LNCaP clone FGC (cell line): Measurements from ENCODE around the gene CD40.
A peak's percentile ranks its signal among the peaks of the same experiment; 100 is the strongest.

ENCODE experiments used
- DNase-seq: peaks from one replicate; pipeline ENCODE4 v3.0.0-alpha.2; 2011; ENCODE audit warnings: low read depth
- H3K4me3 ChIP-seq: 2 replicates; pipeline ENCODE4 v1.5.1; 2011; ENCODE audit warnings: mild to moderate bottlenecking, low read depth, low read length, control low read depth
- TF ChIP-seq, protein P1 (sequence below): IDR thresholded peaks from 2 replicates; pipeline ENCODE4 v1.5.1; 2012; ENCODE audit warnings: mild to moderate bottlenecking; ENCODE audit not compliant: control insufficient read depth, insufficient read depth; ENCODE audit errors: extremely low read depth

The CD40 gene

GRCh38 chr20:46144432-46145025 is 26.4 kb downstream of the CD40 start:
- TF ChIP-seq, protein P1, sequence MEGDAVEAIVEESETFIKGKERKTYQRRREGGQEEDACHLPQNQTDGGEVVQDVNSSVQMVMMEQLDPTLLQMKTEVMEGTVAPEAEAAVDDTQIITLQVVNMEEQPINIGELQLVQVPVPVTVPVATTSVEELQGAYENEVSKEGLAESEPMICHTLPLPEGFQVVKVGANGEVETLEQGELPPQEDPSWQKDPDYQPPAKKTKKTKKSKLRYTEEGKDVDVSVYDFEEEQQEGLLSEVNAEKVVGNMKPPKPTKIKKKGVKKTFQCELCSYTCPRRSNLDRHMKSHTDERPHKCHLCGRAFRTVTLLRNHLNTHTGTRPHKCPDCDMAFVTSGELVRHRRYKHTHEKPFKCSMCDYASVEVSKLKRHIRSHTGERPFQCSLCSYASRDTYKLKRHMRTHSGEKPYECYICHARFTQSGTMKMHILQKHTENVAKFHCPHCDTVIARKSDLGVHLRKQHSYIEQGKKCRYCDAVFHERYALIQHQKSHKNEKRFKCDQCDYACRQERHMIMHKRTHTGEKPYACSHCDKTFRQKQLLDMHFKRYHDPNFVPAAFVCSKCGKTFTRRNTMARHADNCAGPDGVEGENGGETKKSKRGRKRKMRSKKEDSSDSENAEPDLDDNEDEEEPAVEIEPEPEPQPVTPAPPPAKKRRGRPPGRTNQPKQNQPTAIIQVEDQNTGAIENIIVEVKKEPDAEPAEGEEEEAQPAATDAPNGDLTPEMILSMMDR, result no peak
- no peak overlapping the region for H3K4me3 ChIP-seq
- DNase-seq, result no peak

DNA sequence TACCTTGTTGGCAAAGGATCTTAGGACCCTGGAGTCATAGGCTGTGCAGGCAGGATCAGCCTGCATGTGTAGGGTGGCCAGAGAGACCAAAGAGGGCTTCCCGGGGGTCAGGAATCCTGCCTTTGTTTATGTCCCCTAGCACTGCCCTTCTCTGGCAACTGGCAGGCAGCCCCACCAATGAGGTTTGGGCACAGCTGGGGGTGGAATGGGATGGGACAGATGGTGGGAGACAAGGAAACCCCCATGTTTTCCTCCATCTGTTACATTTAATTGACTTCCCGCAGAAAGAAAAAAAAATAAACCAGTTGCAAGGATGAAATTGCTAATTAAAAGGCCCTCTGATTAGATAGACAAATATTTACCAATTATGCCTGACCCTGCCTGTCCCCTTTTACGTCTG is 27.6 kb downstream of the CD40 start:
- DNase-seq, result no peak
- TF ChIP-seq, protein P1, result no peak
- H3K4me3 ChIP-seq, result no peak overlapping the region

DNA sequence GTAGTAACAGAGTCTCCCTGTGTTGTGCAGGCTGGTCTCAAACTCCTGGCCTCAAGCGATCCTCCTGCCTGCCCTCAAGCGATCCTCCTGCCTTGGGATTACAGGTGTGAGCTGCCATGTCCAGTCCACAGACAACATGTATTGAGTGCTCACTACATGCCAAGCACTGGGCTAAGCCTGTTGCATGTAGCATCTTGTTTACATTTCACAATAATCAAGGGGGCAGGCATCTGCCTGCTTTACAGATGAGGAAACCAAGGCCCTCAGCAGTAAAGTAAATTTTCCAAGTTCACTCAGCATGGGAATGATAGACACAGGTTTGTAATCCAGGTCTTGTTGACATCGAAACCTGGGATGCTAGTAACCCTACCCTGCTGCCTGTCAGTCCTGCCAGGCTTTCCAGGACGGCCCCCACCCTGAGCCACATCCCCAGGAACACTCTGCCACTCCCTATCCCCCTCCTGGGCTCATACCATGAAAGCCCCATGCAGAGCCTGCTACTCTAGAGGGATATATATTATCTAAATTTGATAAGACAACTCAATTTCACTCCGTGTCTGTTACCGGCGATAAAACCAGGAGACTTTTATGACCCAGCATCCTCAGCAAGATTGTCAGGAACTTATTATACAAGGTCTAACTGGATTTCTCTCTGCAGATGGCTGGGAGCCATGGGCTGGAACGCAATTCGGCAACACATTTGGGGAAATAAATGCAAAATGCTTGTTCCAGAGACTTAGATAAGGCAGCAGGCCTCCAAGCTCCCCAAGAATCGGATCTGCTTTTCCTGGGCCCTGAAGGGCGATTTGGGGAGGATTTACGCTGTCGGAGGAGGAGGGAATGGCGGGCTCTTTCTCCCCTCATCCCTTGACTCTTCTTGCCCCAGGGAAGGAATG is 30.4 kb downstream of the CD40 start:
- no peak for DNase-seq
- no peak overlapping the region for H3K4me3 ChIP-seq
- TF ChIP-seq, protein P1, result no peak

DNA sequence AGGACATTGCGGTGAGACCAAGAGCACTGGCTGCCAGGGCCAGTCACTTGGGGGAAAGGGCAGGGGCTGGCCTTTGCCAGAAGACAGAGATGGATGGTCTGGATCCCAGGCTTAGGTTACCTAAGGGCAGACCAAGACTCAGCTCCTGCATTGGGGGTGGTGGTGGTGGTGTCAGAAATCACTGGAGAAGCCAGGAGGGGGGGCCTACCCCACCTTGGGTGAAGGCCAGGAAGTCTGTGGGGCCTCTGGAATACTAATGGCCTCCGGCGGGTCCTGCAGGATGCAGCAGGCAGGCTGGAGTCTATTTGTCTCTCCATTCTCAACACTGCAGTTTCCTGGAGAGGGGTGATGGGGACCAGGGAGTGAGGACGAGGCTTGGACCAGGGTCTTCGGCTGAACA is 32.8 kb downstream of the CD40 start:
- H3K4me3 ChIP-seq, result no peak overlapping the region
- TF ChIP-seq, protein P1, result no peak
- no peak for DNase-seq

DNA sequence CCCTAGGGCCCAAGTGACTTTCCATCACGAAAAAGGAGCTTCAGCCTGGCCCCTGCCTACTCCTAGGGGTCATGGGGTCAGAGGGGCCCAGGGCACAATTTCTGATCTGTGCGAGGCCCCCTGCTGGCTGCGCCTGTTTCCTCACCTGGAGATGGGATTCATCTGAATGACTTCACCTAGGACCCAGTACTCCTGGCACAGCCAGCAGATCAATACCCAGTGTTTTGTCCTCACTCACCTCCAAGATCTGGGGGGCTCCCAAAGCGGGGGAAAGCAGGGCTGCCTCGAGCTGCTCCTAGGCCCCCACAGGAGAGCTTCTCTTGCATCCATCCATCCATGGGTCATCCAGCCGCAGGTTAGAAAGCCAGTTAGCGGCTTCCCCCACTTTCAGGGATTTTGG is 33.8 kb downstream of the CD40 start:
- no peak for DNase-seq
- TF ChIP-seq, protein P1, result peak; percentile 31; the same call in 1 of the 2 replicates
- H3K4me3 ChIP-seq, result no peak overlapping the region

GRCh38 chr20:46152824-46153586 is 34.9 kb downstream of the CD40 start:
- TF ChIP-seq, protein P1, result no peak
- no peak for DNase-seq
- H3K4me3 ChIP-seq, result no peak overlapping the region
